PFSK-1 (cell line): ENCODE data around the gene CDCA3.

Experiments
- SIN3A ChIP-seq: IDR thresholded peaks from 2 replicates; pipeline ENCODE4 v1.6.1; 2012; ENCODE audit warnings: mild to moderate bottlenecking, low read length, moderate library complexity, borderline replicate concordance; ENCODE audit not compliant: insufficient read depth
- TAF1 ChIP-seq: IDR thresholded peaks from 2 replicates; pipeline ENCODE4 v1.6.1; 2012; ENCODE audit warnings: low read length, control low read depth, borderline replicate concordance; ENCODE audit not compliant: insufficient read depth
- TF ChIP-seq, protein P1 (sequence below), 2 experiments: IDR thresholded peaks; 2 replicates each; pipeline versions ENCODE4 v1.6.1 to v1.8.0; 2011 to 2012; ENCODE audit warnings: low read depth in 2 of 2, low read length in 2 of 2, control low read depth in 1 of 2, inconsistent platforms in 1 of 2, mild to moderate bottlenecking in 1 of 2, moderate library complexity in 1 of 2; ENCODE audit not compliant: insufficient read depth in 1 of 2

DNA sequence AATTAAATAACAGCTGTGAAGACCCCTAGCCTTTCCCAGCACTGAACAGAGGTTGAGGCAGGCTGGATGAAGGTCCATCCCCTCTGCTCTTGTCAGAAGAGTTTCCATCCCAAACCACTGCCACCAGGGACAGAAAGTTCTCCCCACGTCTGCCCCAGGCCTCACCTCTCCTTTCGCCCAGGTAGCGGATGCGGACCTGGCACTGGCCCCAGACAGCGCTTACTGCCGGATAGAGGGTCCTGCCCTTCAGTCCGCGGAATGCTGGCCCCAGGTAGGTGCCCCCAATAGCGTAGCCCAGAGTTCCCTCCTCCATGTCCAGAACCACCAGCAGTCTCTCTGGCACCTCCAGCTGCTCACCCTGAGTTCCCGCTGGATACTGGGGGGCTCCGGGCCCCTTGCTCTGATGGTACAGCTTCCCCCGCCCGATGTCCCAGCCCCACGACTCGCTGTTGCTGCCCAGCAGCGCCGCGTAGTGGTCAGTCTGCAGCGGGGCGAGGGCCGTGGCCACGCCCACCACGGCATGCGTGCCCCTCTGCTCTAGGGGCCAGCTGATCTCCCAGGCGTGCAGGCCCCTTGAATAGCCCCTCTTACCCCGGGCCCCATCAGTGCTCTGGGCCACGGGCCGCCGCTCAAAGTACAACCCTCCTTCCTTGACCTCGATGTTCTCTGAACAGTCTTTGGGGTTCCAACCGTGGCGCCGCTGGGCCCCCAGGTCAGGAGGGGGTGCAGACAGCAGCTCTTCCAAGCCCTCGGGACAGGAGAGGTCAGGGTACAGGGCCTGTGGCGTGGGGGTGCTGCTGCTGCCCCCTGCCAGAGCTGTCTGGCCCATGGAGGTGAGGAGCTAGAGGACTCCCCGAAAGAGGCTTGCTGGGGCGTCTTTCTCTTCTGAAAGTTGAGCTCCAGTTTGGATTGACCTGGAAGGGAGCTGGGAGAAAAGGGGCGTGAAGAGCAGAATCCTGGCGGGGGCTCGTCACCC lies 21.3 kb upstream of the CDCA3 start:
- TF ChIP-seq TAF1 = no peak; the same call in 1 of the 2 replicates
- TF ChIP-seq SIN3A = peak; percentile 97
- TF ChIP-seq, protein P1, sequence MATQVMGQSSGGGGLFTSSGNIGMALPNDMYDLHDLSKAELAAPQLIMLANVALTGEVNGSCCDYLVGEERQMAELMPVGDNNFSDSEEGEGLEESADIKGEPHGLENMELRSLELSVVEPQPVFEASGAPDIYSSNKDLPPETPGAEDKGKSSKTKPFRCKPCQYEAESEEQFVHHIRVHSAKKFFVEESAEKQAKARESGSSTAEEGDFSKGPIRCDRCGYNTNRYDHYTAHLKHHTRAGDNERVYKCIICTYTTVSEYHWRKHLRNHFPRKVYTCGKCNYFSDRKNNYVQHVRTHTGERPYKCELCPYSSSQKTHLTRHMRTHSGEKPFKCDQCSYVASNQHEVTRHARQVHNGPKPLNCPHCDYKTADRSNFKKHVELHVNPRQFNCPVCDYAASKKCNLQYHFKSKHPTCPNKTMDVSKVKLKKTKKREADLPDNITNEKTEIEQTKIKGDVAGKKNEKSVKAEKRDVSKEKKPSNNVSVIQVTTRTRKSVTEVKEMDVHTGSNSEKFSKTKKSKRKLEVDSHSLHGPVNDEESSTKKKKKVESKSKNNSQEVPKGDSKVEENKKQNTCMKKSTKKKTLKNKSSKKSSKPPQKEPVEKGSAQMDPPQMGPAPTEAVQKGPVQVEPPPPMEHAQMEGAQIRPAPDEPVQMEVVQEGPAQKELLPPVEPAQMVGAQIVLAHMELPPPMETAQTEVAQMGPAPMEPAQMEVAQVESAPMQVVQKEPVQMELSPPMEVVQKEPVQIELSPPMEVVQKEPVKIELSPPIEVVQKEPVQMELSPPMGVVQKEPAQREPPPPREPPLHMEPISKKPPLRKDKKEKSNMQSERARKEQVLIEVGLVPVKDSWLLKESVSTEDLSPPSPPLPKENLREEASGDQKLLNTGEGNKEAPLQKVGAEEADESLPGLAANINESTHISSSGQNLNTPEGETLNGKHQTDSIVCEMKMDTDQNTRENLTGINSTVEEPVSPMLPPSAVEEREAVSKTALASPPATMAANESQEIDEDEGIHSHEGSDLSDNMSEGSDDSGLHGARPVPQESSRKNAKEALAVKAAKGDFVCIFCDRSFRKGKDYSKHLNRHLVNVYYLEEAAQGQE (IDR thresholded peaks at IDR 0.05; ENCODE audit: insufficient read depth in 1 of 2, low read depth in 2 of 2, low read length in 2 of 2) = no peak
